HFF-Myc (cell line): Measurements from ENCODE around the gene FHIP1B.
"Not testable (repeated sequence)": the region's sequence is repeated elsewhere in the genome, so short reads cannot be mapped to it uniquely, and the experiment has no call there.

ENCODE experiments used
- DNase-seq: peaks from one replicate; pipeline ENCODE4 v3.0.0-alpha.2; 2011; ENCODE audit warnings: low read depth; ENCODE audit errors: extremely low read depth
- H3K4me3 ChIP-seq: replicated peaks from 2 replicates; pipeline ENCODE4 v1.5.1; 2011; ENCODE audit warnings: low read depth, mild to moderate bottlenecking, control low read depth, low read length
- CTCF ChIP-seq: IDR thresholded peaks from 2 replicates; pipeline ENCODE4 v1.5.1; 2012; ENCODE audit warnings: mild to moderate bottlenecking, low read depth, low read length, control low read depth; ENCODE audit errors: missing control alignments

Gene FHIP1B

GRCh38 chr11:6251120-6251733, 16.8 kb upstream of the FHIP1B start:
- peak; percentile 44 for DNase-seq
- no peak overlapping the region for H3K4me3 ChIP-seq
- peak; percentile 81 for TF ChIP-seq CTCF

- peak; percentile 9 for DNase-seq
- no peak overlapping the region for H3K4me3 ChIP-seq
- no peak for TF ChIP-seq CTCF
These were observed 15.5 kb upstream of the FHIP1B start for GRCh38 chr11:6249770-6250555.

GRCh38 chr11:6248897-6249296, 14.5 kb upstream of the FHIP1B start:
- not testable (repeated sequence) for DNase-seq, H3K4me3 ChIP-seq

GRCh38 chr11:6248248-6248647, 13.8 kb upstream of the FHIP1B start:
- no peak for TF ChIP-seq CTCF
- DNase-seq = no peak

GRCh38 chr11:6245536-6245935, 11.1 kb upstream of the FHIP1B start:
- H3K4me3 ChIP-seq = no peak overlapping the region
- no peak for TF ChIP-seq CTCF
- no peak for DNase-seq

More at GRCh38 chr11:6248248-6248647, 13.8 kb upstream of the FHIP1B start:
- no peak overlapping the region for H3K4me3 ChIP-seq

GRCh38 chr11:6241316-6241715, 6.9 kb upstream of the FHIP1B start:
- TF ChIP-seq CTCF = no peak
- H3K4me3 ChIP-seq = no peak overlapping the region
- DNase-seq = no peak

- H3K4me3 ChIP-seq = no peak overlapping the region
- no peak for TF ChIP-seq CTCF
- DNase-seq = no peak
These were observed 6.3 kb upstream of the FHIP1B start for GRCh38 chr11:6240781-6241180.
